Measurements from ENCODE around the gene ZNF831.

The ZNF831 gene

DNA sequence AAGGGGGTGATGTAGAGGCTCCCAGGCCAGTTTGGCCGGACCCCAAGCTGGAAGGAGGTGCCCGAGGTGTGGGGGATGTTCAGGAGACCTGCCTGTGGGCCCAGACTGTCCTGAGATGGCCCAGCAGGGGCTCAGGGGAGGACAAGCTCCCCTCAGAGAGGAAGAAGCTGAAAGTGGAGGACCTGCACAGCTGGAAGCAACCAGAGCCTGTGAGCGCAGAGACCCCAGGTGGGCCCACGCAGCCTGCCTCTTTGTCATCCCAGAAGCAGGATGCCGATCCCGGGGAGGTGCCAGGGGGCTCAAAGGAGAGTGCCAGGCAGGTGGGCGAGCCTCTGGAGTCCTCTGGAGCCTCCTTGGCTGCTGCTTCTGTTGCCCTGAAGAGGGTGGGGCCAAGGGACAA, 29.7 kb downstream of the ZNF831 start:
- H3K79me2 ChIP-seq (ENCODE audit: control insufficient read depth, low read length) = no peaks in the 10 kb centered on the region
- TF ChIP-seq CTCF (IDR thresholded peaks at IDR 0.05; ENCODE audit: low read depth, low read length, poor library complexity, severe bottlenecking) (no peak), EZH2phosphoT487 (IDR thresholded peaks at IDR 0.05; ENCODE audit: borderline replicate concordance, low read length) (no peak)
- no peak overlapping the region for H3K27ac ChIP-seq (ENCODE audit: low read depth, low read length)
- no peaks in the 10 kb centered on the region for H3K9me2 ChIP-seq (replicated peaks; ENCODE audit: control insufficient read depth, low read length)
- H3K27me3 ChIP-seq (ENCODE audit: control insufficient read depth, low read length) = no peaks in the 10 kb centered on the region
- no peaks in the 10 kb centered on the region for H3K36me3 ChIP-seq (ENCODE audit: control insufficient read depth, low read length)
- H4K20me1 ChIP-seq (ENCODE audit: control insufficient read depth, insufficient read depth, low read depth, low read length) = no peaks in the 10 kb centered on the region
- H3K4me2 ChIP-seq (ENCODE audit: low read length) = no peak overlapping the region
- no peaks in the 10 kb centered on the region for H3F3A ChIP-seq (ENCODE audit: control insufficient read depth, insufficient read depth)
- H3K9me3 ChIP-seq (ENCODE audit: control insufficient read depth, insufficient read depth, low read length) = no peaks in the 10 kb centered on the region
- H3K4me1 ChIP-seq (ENCODE audit: control insufficient read depth, low read length) = no peaks in the 10 kb centered on the region
- no peak overlapping the region for H3K4me3 ChIP-seq (ENCODE audit: low read length)

- Histone ChIP-seq H3K9me2 (replicated peaks; ENCODE audit: control insufficient read depth, low read length) (no peaks in the 10 kb centered on the region), H3K36me3 (ENCODE audit: control insufficient read depth, low read length) (no peaks in the 10 kb centered on the region), H3K4me2 (ENCODE audit: low read length) (no peak overlapping the region), H3K4me3 (ENCODE audit: low read length) (no peak overlapping the region), H3K27me3 (ENCODE audit: control insufficient read depth, low read length) (no peaks in the 10 kb centered on the region), H3F3A (ENCODE audit: control insufficient read depth, insufficient read depth) (no peaks in the 10 kb centered on the region), H3K79me2 (ENCODE audit: control insufficient read depth, low read length) (no peaks in the 10 kb centered on the region), H4K20me1 (ENCODE audit: control insufficient read depth, insufficient read depth, low read depth, low read length) (no peaks in the 10 kb centered on the region), H3K27ac (ENCODE audit: low read depth, low read length) (no peak overlapping the region), H3K9me3 (ENCODE audit: control insufficient read depth, insufficient read depth, low read length) (no peaks in the 10 kb centered on the region), H3K4me1 (ENCODE audit: control insufficient read depth, low read length) (no peaks in the 10 kb centered on the region)
- TF ChIP-seq CTCF (IDR thresholded peaks at IDR 0.05; ENCODE audit: low read depth, low read length, poor library complexity, severe bottlenecking) (no peak), EZH2phosphoT487 (IDR thresholded peaks at IDR 0.05; ENCODE audit: borderline replicate concordance, low read length) (no peak)
Measured at GRCh38 chr20:59194023-59194935, 30.7 kb downstream of the ZNF831 start.

DNA sequence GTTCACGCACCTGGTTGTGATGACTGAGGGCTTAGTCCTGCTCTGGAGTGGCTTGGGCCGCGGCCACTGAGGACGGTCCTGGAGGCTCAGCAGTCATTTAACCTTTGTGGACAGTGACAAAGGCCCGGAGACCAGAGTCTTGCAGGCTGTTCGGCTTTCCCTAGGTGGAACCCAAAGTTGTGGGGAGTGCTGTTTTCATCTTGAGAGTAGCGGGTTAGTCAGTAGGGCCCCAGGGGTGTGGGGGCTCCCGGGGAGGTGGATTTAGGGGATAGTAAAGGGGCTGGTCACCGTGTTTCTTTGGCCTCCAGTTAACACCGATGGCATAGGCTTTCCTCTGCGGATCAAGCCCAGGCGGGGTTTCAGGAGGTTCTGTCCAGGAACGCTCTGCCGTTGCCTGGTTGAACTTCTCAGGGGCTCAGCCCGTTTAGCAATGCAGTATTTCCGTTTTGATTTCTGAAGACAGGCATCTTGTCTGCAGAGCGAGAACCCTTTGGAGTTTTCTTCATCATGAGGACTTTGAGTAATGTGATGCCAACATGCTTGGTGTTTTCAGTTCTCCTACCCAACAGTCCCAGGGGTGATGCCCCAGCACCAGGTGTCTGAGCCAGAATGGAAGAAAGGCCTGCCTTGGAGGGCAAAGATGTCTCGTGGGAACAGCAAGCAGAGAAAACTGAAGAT, 31.8 kb downstream of the ZNF831 start:
- no peaks in the 10 kb centered on the region for H3F3A ChIP-seq (ENCODE audit: control insufficient read depth, insufficient read depth)
- H3K9me2 ChIP-seq (replicated peaks; ENCODE audit: control insufficient read depth, low read length) = no peaks in the 10 kb centered on the region
- H3K4me2 ChIP-seq (ENCODE audit: low read length) = no peak overlapping the region
- no peaks in the 10 kb centered on the region for H3K36me3 ChIP-seq (ENCODE audit: control insufficient read depth, low read length)
- no peak for TF ChIP-seq EZH2phosphoT487 (IDR thresholded peaks at IDR 0.05; ENCODE audit: borderline replicate concordance, low read length)
- TF ChIP-seq CTCF (IDR thresholded peaks at IDR 0.05; ENCODE audit: low read depth, low read length, poor library complexity, severe bottlenecking) = no peak
- no peaks in the 10 kb centered on the region for H3K4me1 ChIP-seq (ENCODE audit: control insufficient read depth, low read length)
- H3K79me2 ChIP-seq (ENCODE audit: control insufficient read depth, low read length) = no peaks in the 10 kb centered on the region
- no peaks in the 10 kb centered on the region for H3K9me3 ChIP-seq (ENCODE audit: control insufficient read depth, insufficient read depth, low read length)
- no peak overlapping the region for H3K4me3 ChIP-seq (ENCODE audit: low read length)
- H3K27ac ChIP-seq (ENCODE audit: low read depth, low read length) = no peak overlapping the region
- H3K27me3 ChIP-seq (ENCODE audit: control insufficient read depth, low read length) = no peaks in the 10 kb centered on the region
- H4K20me1 ChIP-seq (ENCODE audit: control insufficient read depth, insufficient read depth, low read depth, low read length) = no peaks in the 10 kb centered on the region
